ENCODE data around the gene EXOSC10.

GRCh38 chr1:11042995-11043874 is 56.4 kb downstream of the EXOSC10 start:
- TF ChIP-seq EP300 (IDR thresholded peaks at IDR 0.05) = no peak
- no peak for TF ChIP-seq POLR2A (IDR thresholded peaks at IDR 0.05)
